IPS DF 4.7 (cell line): ENCODE results near the gene SH2D2A.
"Not testable (repeated sequence)": the region's sequence is repeated elsewhere in the genome, so short reads cannot be mapped to it uniquely, and the experiment has no call there.

Experiments used
- DNase-seq: peaks from one replicate; pipeline ENCODE4 v3.0.0-alpha.2; 2013; ENCODE audit warnings: low spot score; ENCODE audit errors: extremely low read depth

SH2D2A gene

DNA sequence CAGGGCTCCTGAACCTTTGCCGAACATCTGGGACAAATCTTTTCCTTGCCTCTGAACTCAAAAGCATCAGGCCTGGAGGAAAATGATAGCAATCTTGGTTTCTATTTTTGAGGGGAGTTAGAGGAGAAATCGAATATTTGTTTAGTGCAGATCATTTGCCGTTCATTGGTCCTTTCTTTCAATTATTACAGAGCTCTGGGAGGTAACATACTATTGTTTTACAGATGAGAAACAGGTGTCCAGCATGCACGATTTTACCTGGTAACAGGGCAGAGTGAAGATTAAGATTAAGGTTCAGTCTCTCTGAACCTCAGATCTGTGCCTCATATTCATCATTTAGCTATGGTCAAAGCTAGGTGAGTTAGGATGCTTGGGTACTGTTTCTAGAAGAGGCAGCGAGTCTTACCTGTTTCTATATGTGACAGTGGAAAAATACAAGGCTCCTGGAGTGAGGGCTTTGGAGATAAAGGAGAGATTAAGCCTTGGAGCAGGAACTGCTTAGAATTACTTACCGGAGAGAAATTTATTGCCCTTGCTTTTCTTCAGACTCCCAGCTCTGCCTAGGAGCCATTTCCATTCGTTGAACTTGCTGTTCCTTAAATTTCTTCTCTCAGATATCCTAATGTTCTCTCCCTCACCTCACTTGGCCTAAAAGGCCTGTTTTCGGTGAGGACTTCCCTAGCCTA lies 47.9 kb downstream of the SH2D2A start:
- no peak for DNase-seq

DNA sequence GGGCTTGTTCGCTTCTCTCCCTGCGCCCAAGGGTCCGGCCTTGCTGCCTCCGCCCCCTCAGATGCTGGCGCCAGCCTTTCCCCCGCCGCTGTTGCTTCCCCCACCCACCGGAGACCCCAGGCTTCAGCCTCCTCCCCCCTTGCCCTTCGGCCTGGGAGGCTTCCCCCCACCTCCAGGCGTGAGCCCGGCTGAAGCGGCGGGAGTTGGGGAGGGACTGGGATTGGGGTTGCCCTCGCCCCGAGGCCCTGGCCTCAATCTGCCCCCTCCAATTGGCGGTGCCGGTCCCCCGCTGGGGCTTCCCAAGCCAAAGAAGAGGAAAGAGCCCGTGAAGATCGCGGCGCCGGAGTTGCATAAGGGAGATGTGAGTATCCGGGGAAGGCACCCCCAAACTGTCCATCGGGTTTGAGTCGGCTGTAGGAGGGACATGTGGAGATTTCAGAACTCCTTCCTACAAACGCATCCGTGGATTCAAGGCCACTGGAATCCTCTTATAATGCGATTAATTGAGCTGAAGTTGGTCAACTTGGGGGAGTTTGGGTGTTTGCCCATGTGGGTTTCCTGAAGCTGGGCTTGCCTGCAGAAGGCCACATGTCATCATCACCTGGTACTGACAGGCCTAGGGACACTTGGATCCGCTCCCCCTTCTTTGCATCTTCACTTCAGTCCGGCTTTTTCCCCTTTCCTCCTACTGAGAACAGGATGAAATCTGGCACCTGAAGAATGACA lies 48.6 kb downstream of the SH2D2A start:
- DNase-seq: no peak

DNA sequence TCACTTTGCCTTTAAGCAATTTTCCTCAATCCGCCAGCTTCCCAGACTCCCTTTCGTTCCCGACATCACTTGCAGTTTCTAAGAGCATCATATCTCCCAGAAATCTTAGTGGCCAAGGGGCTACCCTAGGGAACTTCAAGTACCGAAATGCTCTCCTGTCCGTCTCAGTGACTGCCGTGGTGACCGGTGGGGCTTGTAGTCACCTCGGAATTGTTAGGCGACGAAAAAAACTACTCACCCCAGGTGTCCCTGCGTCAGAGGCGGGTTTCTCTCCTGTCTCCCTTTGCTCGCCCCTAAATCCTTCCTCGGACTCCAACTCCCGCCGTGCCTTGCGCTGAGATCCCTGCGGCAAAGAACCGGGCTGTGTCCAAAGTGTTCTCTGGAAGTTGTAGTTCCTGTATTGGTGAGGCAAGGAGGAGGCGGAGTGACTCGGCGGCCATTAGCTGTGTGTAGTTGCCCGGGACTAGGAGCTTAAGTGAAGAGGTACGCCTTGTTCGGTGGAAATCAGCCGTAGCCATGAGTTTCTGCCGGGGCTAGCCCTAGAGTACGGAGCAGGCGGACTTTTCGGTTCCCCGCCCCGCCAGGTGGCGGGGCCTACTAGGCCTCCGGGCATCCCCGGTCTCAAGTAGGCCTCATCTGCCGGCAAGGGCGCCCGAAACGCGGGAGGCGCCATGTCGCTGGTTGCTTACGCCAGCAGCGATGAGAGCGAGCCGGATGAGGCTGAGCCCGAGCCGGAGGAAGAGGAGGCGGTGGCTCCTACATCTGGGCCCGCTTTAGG lies 49.4 kb downstream of the SH2D2A start, which contains the start of gene PRCC:
TSS of gene PRCC (plus strand) at position 435 of the 778 bp plus-strand sequence. CDS start at position 672, 237 bp downstream.
- DNase-seq: peak; percentile 100

DNA sequence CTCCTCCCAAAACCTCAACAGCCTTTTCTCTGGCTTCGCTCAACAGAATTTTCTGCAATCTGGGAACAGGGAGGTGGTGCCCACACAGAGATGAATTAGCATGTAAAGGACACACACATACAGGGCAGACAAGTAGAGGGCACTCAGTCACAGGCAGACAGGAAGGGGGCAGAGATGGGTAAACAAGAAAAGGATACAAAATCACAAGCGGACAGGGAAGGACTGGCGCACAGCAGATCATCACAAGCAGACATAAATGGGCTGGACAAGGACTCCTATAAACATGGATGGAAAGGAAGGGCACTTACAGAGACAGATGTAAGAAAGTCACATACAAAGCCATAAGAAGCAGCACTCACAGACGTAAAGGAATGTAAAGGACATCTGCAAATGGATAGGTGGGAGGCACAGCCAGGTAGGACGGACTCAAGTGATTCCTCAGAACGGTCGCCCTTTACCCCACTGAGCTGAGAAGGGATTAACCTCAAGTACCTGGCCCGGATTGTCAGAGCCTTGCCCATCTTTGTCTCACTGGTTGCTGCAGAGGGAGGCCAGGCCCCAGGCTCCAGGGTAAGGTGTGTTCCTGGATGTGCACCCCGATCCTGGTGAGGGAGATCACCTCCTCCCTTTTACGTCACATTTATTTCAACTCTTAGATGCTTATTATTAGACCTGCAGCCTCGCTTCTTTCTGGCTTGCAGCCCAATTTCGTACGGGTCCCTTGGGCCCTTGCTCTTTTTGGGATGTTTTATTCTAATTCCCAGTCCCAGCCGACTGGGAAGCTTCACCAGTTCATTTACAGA lies 50.1 kb downstream of the SH2D2A start:
- DNase-seq: no peak

DNA sequence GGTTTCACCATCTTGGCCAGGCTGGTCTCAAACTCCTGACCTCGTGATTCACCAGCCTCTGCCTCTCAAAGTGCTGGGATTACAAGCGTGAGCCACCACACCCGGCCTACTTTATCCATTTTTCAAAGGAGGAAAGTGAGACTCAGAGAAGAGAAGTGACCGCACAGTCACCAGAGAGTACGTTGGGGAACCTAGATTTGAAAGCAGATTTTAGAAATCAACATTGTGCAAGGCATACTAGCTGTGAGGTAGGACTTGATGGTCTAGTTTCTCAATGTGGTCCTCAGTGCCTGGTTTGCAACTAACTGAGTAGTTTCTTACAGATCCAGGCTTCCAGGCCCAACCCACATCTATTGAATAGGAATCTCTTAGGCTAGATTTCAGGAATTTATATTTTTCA lies 51.0 kb downstream of the SH2D2A start:
- no peak for DNase-seq

DNA sequence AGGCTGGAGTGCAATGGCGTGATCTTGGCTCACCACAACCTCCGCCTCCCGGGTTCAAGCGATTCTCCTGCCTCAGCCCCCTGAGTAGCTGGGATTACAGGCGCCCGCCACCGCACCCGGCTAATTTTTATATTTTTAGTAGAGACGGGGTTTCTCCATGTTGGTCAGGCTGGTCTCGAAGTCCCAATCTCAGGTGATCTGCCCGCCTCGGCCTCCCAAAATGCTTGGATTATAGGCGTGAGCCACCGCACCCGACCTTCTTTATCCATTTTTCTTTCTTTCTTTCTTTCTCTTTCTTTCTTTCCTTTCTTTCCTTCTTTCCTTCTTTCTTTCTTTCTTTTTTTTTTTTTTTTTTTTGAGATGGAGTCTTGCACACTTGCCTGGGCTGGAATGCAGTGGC lies 51.5 kb downstream of the SH2D2A start:
- DNase-seq: not testable (repeated sequence)

DNA sequence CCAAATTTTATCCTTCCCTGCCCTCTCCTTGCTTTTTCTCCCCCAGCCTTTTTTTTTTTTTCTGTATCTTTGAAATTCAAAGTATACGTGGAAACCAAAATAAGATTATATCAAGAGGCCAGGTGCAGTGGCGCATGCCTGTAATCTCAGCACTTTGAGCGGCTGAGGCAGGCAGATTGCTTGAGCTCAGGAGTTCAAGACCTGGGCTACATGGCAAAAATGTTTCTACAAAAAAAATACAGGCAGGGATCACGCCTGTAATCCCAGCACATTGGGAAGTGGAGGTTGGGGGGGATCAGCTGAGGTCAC lies 55.9 kb downstream of the SH2D2A start:
- no peak for DNase-seq

DNA sequence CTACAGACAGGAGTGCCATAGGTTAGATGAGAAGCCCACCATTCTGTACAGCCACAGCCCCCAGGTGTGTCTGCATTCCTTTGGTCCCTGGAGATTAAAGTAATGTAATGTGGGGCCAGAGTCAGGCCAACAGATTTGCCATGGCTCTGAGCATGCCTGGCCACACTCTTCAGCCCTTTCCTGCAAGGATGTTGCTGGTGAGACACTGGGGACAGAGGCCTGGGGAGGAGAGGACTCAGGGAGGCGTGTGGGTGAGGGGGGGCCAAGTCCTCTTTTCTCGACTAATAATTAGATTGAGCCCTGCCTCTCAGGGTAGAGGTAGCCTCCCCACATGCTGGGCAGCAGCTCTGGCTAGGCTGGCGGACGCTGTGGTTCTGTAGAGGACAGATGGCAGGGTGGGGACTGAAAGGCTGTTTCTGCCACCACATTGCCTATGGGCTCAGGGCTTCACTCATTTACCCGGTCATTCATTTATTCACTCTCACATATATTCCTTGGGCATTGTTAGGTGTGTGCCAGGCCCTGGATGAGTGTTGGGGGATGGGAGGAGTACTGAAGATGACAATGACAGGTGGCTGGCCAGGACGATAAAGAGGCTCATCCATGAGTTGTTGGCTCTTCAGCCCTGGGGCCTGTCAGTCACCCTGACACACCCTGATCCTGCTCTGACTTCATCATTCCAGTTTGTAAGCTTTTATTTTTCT lies 56.4 kb downstream of the SH2D2A start:
- no peak for DNase-seq

DNA sequence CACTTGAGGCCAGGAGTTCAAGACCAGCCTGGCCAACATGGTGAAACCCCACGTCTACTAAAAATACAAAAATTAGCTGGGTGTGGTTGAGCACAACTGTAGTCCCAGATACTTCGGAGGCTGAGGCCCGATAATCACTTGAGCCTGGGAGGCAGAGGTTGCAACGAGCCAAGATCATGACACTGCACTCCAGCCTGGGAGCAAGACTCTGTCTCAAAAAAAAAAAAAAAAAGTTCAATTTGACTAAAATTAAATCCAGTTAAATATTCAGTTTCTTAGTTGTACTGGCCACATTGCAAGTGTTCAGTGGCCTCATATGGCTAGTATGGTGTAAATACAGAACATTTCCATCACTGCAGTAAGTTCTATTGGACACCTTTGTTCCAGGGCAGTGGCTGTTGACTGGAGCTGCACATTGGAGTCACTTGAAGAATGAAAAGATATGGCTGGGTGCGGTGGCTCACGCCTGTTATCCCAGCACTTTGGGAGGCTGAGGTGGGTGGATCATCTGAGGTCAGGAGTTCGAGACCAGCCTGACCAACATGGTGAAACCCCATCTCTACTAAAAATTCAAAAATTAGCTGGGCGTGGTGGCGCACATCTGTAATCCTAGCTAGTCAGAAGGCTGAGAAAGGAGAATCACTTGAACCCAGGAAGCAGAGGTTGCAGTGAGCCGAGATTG lies 58.9 kb downstream of the SH2D2A start:
- not testable (repeated sequence) for DNase-seq

DNA sequence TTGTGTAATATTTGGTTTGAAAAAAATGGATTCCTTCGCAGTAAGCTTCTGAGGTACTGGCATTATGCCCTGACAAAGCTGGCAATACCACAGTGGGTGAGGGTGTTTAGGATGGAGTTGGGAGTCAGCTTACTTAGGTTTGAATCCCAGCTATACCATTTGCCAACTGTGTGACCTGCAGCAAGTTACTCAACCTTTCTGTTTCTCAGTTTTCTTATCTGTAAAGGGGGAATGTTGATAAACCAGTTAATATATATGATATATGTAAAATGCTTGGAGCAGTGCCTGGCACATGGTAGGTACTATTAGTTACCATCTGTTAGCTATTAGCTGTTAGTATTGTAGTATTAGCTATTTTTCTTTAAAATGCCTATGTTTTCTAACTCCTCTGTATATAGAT lies 60.3 kb downstream of the SH2D2A start:
- no peak for DNase-seq
